Central memory CD4-positive, alpha-beta T cell (primary cell): ENCODE results near the gene DMRTA1.
"Not testable (repeated sequence)": the region's sequence is repeated elsewhere in the genome, so short reads cannot be mapped to it uniquely, and the experiment has no call there.

Source experiments
- DNase-seq: peaks from one replicate; pipeline ENCODE4 v3.0.0; 2022

Gene DMRTA1

GRCh38 chr9:22463205-22463604, 16.6 kb downstream of the DMRTA1 start:
- DNase-seq: no peak

- no peak for DNase-seq
Observed at GRCh38 chr9:22469928-22470544, 23.4 kb downstream of the DMRTA1 start.

- no peak for DNase-seq
Observed at GRCh38 chr9:22481566-22481965, 34.9 kb downstream of the DMRTA1 start.

GRCh38 chr9:22483528-22484070, 37.0 kb downstream of the DMRTA1 start:
- DNase-seq: no peak

- DNase-seq: not testable (repeated sequence)
Observed at GRCh38 chr9:22496197-22496596, 49.6 kb downstream of the DMRTA1 start.
